SH-SY5Y (cell line): ENCODE results near the gene CAMKMT.

Experiments used
- GATA2 ChIP-seq: IDR thresholded peaks from 2 replicates; pipeline ENCODE4 v1.6.1; 2011; ENCODE audit warnings: mild to moderate bottlenecking, low read depth, low read length
- GATA3 ChIP-seq: IDR thresholded peaks from 2 replicates; pipeline ENCODE4 v1.6.1; 2011; ENCODE audit warnings: low read depth, mild to moderate bottlenecking, low read length, moderate library complexity

- TF ChIP-seq GATA3: no peak
- TF ChIP-seq GATA2: no peak
Measured at GRCh38 chr2:44572196-44572900, 210.6 kb downstream of the CAMKMT start.
